OCI-LY7 (cell line): ENCODE data around the gene DDX21.

Source experiments
- EZH2phosphoT487 ChIP-seq: fragments of 200-600 bp; sonication (generic); IDR thresholded peaks from 2 replicates; pipeline ENCODE4 v1.6.1; 2018; ENCODE audit warnings: low read depth, borderline replicate concordance, mild to moderate bottlenecking, mixed run types, antibody characterized with exemption, low read length, moderate library complexity, mixed read lengths
- TF ChIP-seq, protein P1 (sequence below): fragments of 200-600 bp; sonication (generic); conservative IDR thresholded peaks from 2 replicates; pipeline ENCODE4 v1.5.1; 2014; ENCODE audit warnings: mild to moderate bottlenecking, antibody characterized with exemption, low read length, moderate library complexity, mixed read lengths

DNA sequence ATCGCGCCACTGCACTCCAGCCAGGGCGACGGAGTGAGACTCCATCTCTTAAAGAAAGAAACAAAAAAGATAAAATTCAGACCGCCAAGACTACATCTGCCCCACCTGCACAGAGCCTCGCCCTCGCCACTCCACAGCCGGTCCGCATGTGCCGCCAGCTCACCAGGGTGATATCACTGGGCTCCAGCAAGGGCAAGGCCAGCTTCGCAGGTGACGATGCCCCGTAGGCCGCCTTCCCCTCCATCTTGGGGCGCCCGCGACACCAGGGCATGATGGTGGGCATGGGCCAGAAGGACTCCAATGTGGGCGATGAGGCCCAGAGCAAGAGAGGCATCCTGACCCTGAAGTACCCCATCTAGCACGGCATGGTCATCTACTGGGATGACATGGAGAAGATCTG is 66.6 kb downstream of the DDX21 start:
- TF ChIP-seq, protein P1, sequence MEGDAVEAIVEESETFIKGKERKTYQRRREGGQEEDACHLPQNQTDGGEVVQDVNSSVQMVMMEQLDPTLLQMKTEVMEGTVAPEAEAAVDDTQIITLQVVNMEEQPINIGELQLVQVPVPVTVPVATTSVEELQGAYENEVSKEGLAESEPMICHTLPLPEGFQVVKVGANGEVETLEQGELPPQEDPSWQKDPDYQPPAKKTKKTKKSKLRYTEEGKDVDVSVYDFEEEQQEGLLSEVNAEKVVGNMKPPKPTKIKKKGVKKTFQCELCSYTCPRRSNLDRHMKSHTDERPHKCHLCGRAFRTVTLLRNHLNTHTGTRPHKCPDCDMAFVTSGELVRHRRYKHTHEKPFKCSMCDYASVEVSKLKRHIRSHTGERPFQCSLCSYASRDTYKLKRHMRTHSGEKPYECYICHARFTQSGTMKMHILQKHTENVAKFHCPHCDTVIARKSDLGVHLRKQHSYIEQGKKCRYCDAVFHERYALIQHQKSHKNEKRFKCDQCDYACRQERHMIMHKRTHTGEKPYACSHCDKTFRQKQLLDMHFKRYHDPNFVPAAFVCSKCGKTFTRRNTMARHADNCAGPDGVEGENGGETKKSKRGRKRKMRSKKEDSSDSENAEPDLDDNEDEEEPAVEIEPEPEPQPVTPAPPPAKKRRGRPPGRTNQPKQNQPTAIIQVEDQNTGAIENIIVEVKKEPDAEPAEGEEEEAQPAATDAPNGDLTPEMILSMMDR = no peak
- no peak for TF ChIP-seq EZH2phosphoT487
